ENCODE results near the gene TCHP. TPM values are rescaled to one million over a fixed set of nuclear protein-coding genes. Genes with fewer than 3 reads are reported as not detected.
A peak's percentile ranks its signal among the peaks of the same experiment; 100 is the strongest.

Gene TCHP
- total RNA-seq, 1 donor from 2014 or later: 15.0 TPM

DNA sequence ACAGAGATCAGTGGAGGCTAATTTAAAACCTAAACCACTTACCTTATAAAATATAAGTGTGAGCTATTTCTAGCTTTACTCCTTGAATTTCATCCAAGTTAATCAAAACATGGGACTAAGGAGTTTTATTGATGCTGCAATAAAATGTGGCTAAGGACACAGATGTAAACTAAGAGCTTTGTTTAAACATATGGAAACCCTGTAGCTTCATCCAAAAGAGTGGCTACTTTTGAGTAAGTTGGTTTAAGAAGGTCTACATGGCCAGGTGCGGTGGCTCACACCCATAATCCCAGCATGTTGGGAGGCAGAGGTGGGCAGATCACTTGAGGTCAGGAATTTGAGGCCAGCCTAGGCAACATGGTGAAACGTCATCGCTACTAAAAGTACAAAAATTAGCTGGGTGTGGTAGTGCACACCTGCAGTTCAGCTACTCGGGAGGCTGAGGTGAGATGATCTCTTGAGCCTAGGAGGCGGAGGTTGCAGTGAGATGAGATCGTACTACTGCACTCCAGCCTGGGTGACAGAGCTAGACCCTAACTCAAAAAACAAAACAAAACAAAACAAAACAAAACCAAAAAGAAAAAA is 40.4 kb downstream of the TCHP start:
- DNase-seq (ENCODE audit: low read depth): no peak
- Histone ChIP-seq H3K27me3 (ENCODE audit: control insufficient read depth, insufficient read depth, low read length) (no peaks in the 10 kb centered on the region), H3K4me3 (ENCODE audit: low read depth, low read length) (no peak overlapping the region), H3K36me3 (ENCODE audit: control insufficient read depth, insufficient read depth, low read length) (peaks cover 4% of the 10 kb centered on the region)
- no peak for TF ChIP-seq CTCF (IDR thresholded peaks at IDR 0.05; ENCODE audit: insufficient read depth, low read length, poor library complexity, severe bottlenecking)

- no peak for TF ChIP-seq CTCF (IDR thresholded peaks at IDR 0.05; ENCODE audit: insufficient read depth, low read length, poor library complexity, severe bottlenecking)
- no peak for DNase-seq (ENCODE audit: low read depth)
- peaks cover 2% of the 10 kb centered on the region for H3K36me3 ChIP-seq (ENCODE audit: control insufficient read depth, insufficient read depth, low read length)
Observed at GRCh38 chr12:109943811-109944210, 43.7 kb downstream of the TCHP start.

DNA sequence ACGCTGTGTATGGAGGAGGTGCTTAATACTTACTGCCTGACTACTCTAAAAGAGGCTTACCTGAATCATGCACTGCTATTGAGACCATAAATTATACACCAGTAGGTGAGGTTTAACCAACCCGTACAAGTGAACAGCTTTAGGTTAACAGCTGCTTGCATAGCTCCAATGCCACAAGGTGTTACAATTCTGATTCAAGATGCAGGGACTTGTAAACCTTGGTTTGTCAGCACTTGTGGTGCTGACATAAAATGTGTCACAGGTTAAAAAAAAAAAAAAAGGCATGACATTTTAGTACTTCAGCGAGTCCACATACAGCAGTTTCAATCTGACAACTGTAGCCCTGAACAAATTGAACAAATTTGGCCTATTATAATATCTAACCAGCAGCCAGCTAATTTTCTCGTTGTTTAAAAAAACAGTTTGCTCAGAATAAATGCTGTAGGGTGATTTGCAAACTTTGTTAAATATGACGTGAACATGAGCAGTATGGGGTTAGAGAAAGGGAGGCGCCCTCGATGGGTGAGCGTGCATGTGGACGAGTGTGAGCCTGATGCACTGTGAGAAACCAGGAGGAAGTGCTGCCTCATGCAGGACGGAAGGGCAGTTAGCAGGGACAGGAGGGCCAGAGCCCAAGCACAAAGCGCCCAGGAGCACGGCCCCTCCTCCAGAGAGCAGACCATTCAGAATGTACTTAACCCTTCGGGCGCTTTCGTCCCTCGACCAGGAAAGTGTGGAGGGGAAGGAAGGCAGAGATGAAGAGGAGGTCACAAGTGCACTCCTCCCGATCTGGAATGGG is 44.7 kb downstream of the TCHP start:
- peak; percentile 25 for TF ChIP-seq CTCF (IDR thresholded peaks at IDR 0.05; ENCODE audit: insufficient read depth, low read length, poor library complexity, severe bottlenecking)
- DNase-seq (ENCODE audit: low read depth): no peak
- H3K27me3 ChIP-seq (ENCODE audit: control insufficient read depth, insufficient read depth, low read length): no peaks in the 10 kb centered on the region
- H3K4me3 ChIP-seq (ENCODE audit: low read depth, low read length): no peak overlapping the region
- peaks cover 2% of the 10 kb centered on the region for H3K36me3 ChIP-seq (ENCODE audit: control insufficient read depth, insufficient read depth, low read length)

More at GRCh38 chr12:109943811-109944210, 43.7 kb downstream of the TCHP start:
- no peak overlapping the region for H3K4me3 ChIP-seq (ENCODE audit: low read depth, low read length)
- H3K27me3 ChIP-seq (ENCODE audit: control insufficient read depth, insufficient read depth, low read length): no peaks in the 10 kb centered on the region

- Histone ChIP-seq H3K36me3 (ENCODE audit: control insufficient read depth, insufficient read depth, low read length) (peaks cover 2% of the 10 kb centered on the region), H3K4me3 (ENCODE audit: low read depth, low read length) (no peak overlapping the region), H3K27me3 (ENCODE audit: control insufficient read depth, insufficient read depth, low read length) (no peaks in the 10 kb centered on the region)
- no peak for TF ChIP-seq CTCF (IDR thresholded peaks at IDR 0.05; ENCODE audit: insufficient read depth, low read length, poor library complexity, severe bottlenecking)
- no peak for DNase-seq (ENCODE audit: low read depth)
Observed at GRCh38 chr12:109946505-109946904, 46.4 kb downstream of the TCHP start.

GRCh38 chr12:109946913-109947312 is 46.8 kb downstream of the TCHP start:
- no peaks in the 10 kb centered on the region for H3K27me3 ChIP-seq (ENCODE audit: control insufficient read depth, insufficient read depth, low read length)
- no peak for TF ChIP-seq CTCF (IDR thresholded peaks at IDR 0.05; ENCODE audit: insufficient read depth, low read length, poor library complexity, severe bottlenecking)
- no peak for DNase-seq (ENCODE audit: low read depth)

More at GRCh38 chr12:109946913-109947312, 46.8 kb downstream of the TCHP start:
- H3K4me3 ChIP-seq (ENCODE audit: low read depth, low read length): no peak overlapping the region
- H3K36me3 ChIP-seq (ENCODE audit: control insufficient read depth, insufficient read depth, low read length): peaks cover 2% of the 10 kb centered on the region

Data from kidney epithelial cell (primary cell).